Cardiac fibroblast (primary cell): ENCODE measurements around the gene KAZALD1.

Source experiments
- DNase-seq, 2 donors: peaks; one replicate each; pipeline versions ENCODE4 v3.0.0 to v3.0.0-alpha.2; 2010; ENCODE audit warnings: low read depth in 2 of 2
- H3K4me3 ChIP-seq, 2 donors: replicated peaks in 1 of 2; 1 replicate in 1 of 2; 2 replicates in 1 of 2; pipeline ENCODE4 v1.5.1; 2011; ENCODE audit warnings: low read depth in 2 of 2, low read length in 2 of 2, mild to moderate bottlenecking in 2 of 2, moderate library complexity in 1 of 2
- CTCF ChIP-seq: IDR thresholded peaks from one replicate; pipeline ENCODE4 v1.5.1; 2011; ENCODE audit warnings: low read depth, mild to moderate bottlenecking, low read length, inconsistent platforms

The KAZALD1 gene

GRCh38 chr10:101087965-101088364 lies 26.2 kb downstream of the KAZALD1 start:
- H3K4me3 ChIP-seq = no peak overlapping the region
- no peak for DNase-seq
- no peak for TF ChIP-seq CTCF

- H3K4me3 ChIP-seq = no peak overlapping the region
- TF ChIP-seq CTCF = no peak
- no peak for DNase-seq
Observed at GRCh38 chr10:101089520-101090299, 27.9 kb downstream of the KAZALD1 start.

GRCh38 chr10:101090597-101090996 lies 28.8 kb downstream of the KAZALD1 start:
- no peak overlapping the region for H3K4me3 ChIP-seq
- no peak for DNase-seq
- no peak for TF ChIP-seq CTCF

- peak in 1 of 2 donors; percentile 37 for DNase-seq
- no peak for TF ChIP-seq CTCF
- no peak overlapping the region for H3K4me3 ChIP-seq
Observed at GRCh38 chr10:101091546-101092290, 29.9 kb downstream of the KAZALD1 start.

GRCh38 chr10:101092881-101093354 lies 31.1 kb downstream of the KAZALD1 start:
- TF ChIP-seq CTCF = no peak

GRCh38 chr10:101094121-101094879 lies 32.5 kb downstream of the KAZALD1 start:
- TF ChIP-seq CTCF = no peak
- DNase-seq = no peak
- no peak overlapping the region for H3K4me3 ChIP-seq

More at GRCh38 chr10:101092881-101093354, 31.1 kb downstream of the KAZALD1 start:
- H3K4me3 ChIP-seq = no peak overlapping the region
- no peak for DNase-seq
